Measurements from ENCODE around the gene MRPS23. TPM values are rescaled to one million over a fixed set of nuclear protein-coding genes. Genes with fewer than 3 reads are reported as not detected.

The MRPS23 gene
- polyA plus RNA-seq, 1 experiment, result 33.7 TPM

- no peak for TF ChIP-seq CTCF (IDR thresholded peaks at IDR 0.05; ENCODE audit: insufficient read depth, low read depth, low read length)
- DNase-seq (ENCODE audit: low read depth), result no peak
- POLR2A ChIA-PET, result no interaction called here
- no peak overlapping the region for H3K4me3 ChIP-seq (ENCODE audit: low read depth, low read length)
- H3K27me3 ChIP-seq (ENCODE audit: control insufficient read depth, insufficient read depth, low read length), result peaks cover 1% of the 10 kb centered on the region
- CTCF ChIA-PET, result interaction anchor here (0.6 to 1.3 kb wide), 3 partner anchors 22 to 42 kb away, joined by 3 read pairs; no protein-coding TSS in a partner anchor
- no peaks in the 10 kb centered on the region for H3K36me3 ChIP-seq (ENCODE audit: control insufficient read depth, insufficient read depth, low read length)
Observed at GRCh38 chr17:57803021-57803420, 46.8 kb downstream of the MRPS23 start.

GRCh38 chr17:57801044-57801711, 48.7 kb downstream of the MRPS23 start:
- Histone ChIP-seq H3K4me3 (ENCODE audit: low read depth, low read length) (no peak overlapping the region), H3K36me3 (ENCODE audit: control insufficient read depth, insufficient read depth, low read length) (no peaks in the 10 kb centered on the region), H3K27me3 (ENCODE audit: control insufficient read depth, insufficient read depth, low read length) (peaks cover 1% of the 10 kb centered on the region; the same call in 1 of the 2 replicates)
- CTCF ChIA-PET, result interaction anchor here (0.7 to 2.8 kb wide), 4 partner anchors 11 to 33 kb away, joined by 3 to 8 read pairs (median 4); no protein-coding TSS in a partner anchor
- POLR2A ChIA-PET, result no interaction called here
- no peak for TF ChIP-seq CTCF (IDR thresholded peaks at IDR 0.05; ENCODE audit: insufficient read depth, low read depth, low read length)
- DNase-seq (ENCODE audit: low read depth), result no peak

- ChIA-PET POLR2A (no interaction called here), CTCF (interaction anchor here (1.3 to 2.2 kb wide), 2 partner anchors 11 to 317 kb away, joined by 4 to 7 read pairs; no protein-coding TSS in a partner anchor)
- TF ChIP-seq CTCF (IDR thresholded peaks at IDR 0.05; ENCODE audit: insufficient read depth, low read depth, low read length), result no peak
- no peaks in the 10 kb centered on the region for H3K36me3 ChIP-seq (ENCODE audit: control insufficient read depth, insufficient read depth, low read length)
- no peak for DNase-seq (ENCODE audit: low read depth)
- no peak overlapping the region for H3K4me3 ChIP-seq (ENCODE audit: low read depth, low read length)
- H3K27me3 ChIP-seq (ENCODE audit: control insufficient read depth, insufficient read depth, low read length), result 0 out of 2 replicates have a peak, but pooled peaks cover 2% of the 10 kb centered on the region
Observed at GRCh38 chr17:57794841-57795240, 55.0 kb downstream of the MRPS23 start.

DNA sequence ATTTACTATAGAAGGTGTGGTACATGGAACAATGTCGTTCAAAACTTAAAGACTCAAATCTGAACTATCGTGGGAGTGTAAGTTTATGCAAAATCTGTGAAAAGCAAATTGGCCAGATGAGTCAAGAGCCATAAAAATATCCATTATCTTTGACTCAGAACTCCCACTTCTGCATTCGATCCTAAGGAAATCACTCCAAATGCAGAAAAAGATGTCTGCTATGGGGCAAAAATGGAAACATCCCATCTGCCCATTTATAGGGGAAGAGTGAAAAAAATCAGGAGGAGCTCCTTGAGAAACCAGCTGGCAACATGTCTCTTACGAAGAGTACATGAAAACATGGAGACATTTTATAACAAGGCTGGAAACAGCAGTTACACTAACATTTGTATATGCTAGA, 61.1 kb downstream of the MRPS23 start:
- ChIA-PET POLR2A (no interaction called here), CTCF (no interaction called here)
- TF ChIP-seq CTCF (IDR thresholded peaks at IDR 0.05; ENCODE audit: insufficient read depth, low read depth, low read length), result no peak
- no peak for DNase-seq (ENCODE audit: low read depth)
- no peak overlapping the region for H3K4me3 ChIP-seq (ENCODE audit: low read depth, low read length)
- H3K27me3 ChIP-seq (ENCODE audit: control insufficient read depth, insufficient read depth, low read length), result peaks cover 13% of the 10 kb centered on the region
- H3K36me3 ChIP-seq (ENCODE audit: control insufficient read depth, insufficient read depth, low read length), result no peaks in the 10 kb centered on the region

DNA sequence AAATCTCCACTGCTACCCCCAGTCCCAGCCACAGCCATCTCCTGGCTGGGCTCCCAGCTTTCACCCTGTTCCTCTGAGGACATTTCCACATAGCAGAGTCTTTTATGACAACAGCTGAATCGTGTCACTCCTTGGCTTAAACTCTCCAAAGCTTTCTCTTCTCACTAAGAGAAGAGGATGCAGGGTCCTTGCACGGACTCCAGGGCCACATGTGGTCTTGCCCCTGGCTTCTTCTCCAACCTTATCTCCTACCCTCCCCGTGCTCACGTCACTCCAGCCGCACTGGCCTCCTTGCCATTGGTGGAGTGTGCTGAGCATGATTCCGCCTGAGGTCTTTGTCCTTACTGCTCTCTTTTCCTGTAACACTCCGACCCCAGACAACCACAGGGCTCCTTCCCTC, 64.8 kb downstream of the MRPS23 start:
- peaks cover 14% of the 10 kb centered on the region for H3K27me3 ChIP-seq (ENCODE audit: control insufficient read depth, insufficient read depth, low read length)
- POLR2A ChIA-PET, result no interaction called here
- H3K36me3 ChIP-seq (ENCODE audit: control insufficient read depth, insufficient read depth, low read length), result no peaks in the 10 kb centered on the region
- DNase-seq (ENCODE audit: low read depth), result no peak
- TF ChIP-seq CTCF (IDR thresholded peaks at IDR 0.05; ENCODE audit: insufficient read depth, low read depth, low read length), result no peak
- H3K4me3 ChIP-seq (ENCODE audit: low read depth, low read length), result no peak overlapping the region
- CTCF ChIA-PET, result interaction anchor here (1.8 kb wide), 1 partner anchor 658 kb away, joined by 4 read pairs; no protein-coding TSS in a partner anchor

Small RNAs within 50 kb of the gene (small RNA-seq; reads per million reads assigned to genes)
- not detected for gene RN7SKP94 (ENCODE audit: insufficient read length, low read depth, low replicate concordance)

Other genes with a start within 250 kb of the MRPS23 start
- not detected in 2 replicates for gene CCDC182, start 104.7 kb downstream of the MRPS23 start, polyA plus RNA-seq (2011; rRNA removed)
- 27.3 and 48.5 TPM in 2 replicates for gene CUEDC1, start 105.4 kb upstream of the MRPS23 start, polyA plus RNA-seq (2011; rRNA removed)
- 27.3 and 30.2 TPM in 2 replicates for gene VEZF1, start 138.2 kb upstream of the MRPS23 start, polyA plus RNA-seq (2011; rRNA removed)
- 222 and 236 TPM in 2 replicates for gene SRSF1, start 157.2 kb upstream of the MRPS23 start, polyA plus RNA-seq (2011; rRNA removed)
- 13.1 and 16.9 TPM in 2 replicates for gene DYNLL2, start 233.4 kb upstream of the MRPS23 start, polyA plus RNA-seq (2011; rRNA removed)